T-helper 2 cell (primary cell): ENCODE results near the gene TEX14.
"Not testable (repeated sequence)": the region's sequence is repeated elsewhere in the genome, so short reads cannot be mapped to it uniquely, and the experiment has no call there.

ENCODE experiments used
- DNase-seq, 5 experiments: peaks; one replicate each; pipeline versions ENCODE4 v3.0.0 to v3.0.0-alpha.2; 2012 to 2022

TEX14 gene

GRCh38 chr17:58686980-58687379, 4.9 kb downstream of the TEX14 start:
- no peak for DNase-seq

GRCh38 chr17:58684462-58684861, 7.4 kb downstream of the TEX14 start:
- DNase-seq, result not testable (repeated sequence)

- no peak for DNase-seq
These were observed 7.8 kb downstream of the TEX14 start for GRCh38 chr17:58684003-58684402.

GRCh38 chr17:58680038-58680369, 11.8 kb downstream of the TEX14 start:
- DNase-seq, result no peak

GRCh38 chr17:58679263-58680037, 12.4 kb downstream of the TEX14 start:
- DNase-seq, result no peak

- not testable (repeated sequence) for DNase-seq
These were observed 13.6 kb downstream of the TEX14 start for GRCh38 chr17:58678287-58678686.

- DNase-seq, result no peak
These were observed 14.5 kb downstream of the TEX14 start for GRCh38 chr17:58677194-58677880.

GRCh38 chr17:58671969-58672368, 19.9 kb downstream of the TEX14 start:
- no peak for DNase-seq

GRCh38 chr17:58669853-58670252, 22.0 kb downstream of the TEX14 start:
- no peak for DNase-seq

- DNase-seq, result no peak
These were observed 23.3 kb downstream of the TEX14 start for GRCh38 chr17:58668598-58668935.

- DNase-seq, result no peak
These were observed 23.8 kb downstream of the TEX14 start for GRCh38 chr17:58667934-58668597.

GRCh38 chr17:58666858-58667267, 25.0 kb downstream of the TEX14 start:
- DNase-seq, result peak in 2 of 5 experiments; percentile 42 to 69

GRCh38 chr17:58665946-58666857, 25.6 kb downstream of the TEX14 start:
- no peak for DNase-seq

- no peak for DNase-seq
These were observed 27.5 kb downstream of the TEX14 start for GRCh38 chr17:58664302-58664701.

GRCh38 chr17:58661499-58661898, 30.3 kb downstream of the TEX14 start:
- no peak for DNase-seq

- no peak for DNase-seq
These were observed 31.2 kb downstream of the TEX14 start for GRCh38 chr17:58660621-58661020.

- not testable (repeated sequence) for DNase-seq
These were observed 32.1 kb downstream of the TEX14 start for GRCh38 chr17:58659714-58660084.

GRCh38 chr17:58658804-58659713, 32.8 kb downstream of the TEX14 start:
- peak; percentile 14 to 95 (median 67) for DNase-seq

GRCh38 chr17:58657962-58658803, 33.7 kb downstream of the TEX14 start:
- peak in 2 of 5 experiments; percentile 11 to 39 for DNase-seq

- DNase-seq, result no peak
These were observed 43.6 kb downstream of the TEX14 start for GRCh38 chr17:58648236-58648635.

GRCh38 chr17:58643147-58643546, 48.7 kb downstream of the TEX14 start:
- DNase-seq, result no peak
